ENCODE measurements around the gene NIT2. TPM values are rescaled to one million over a fixed set of nuclear protein-coding genes. Genes with fewer than 3 reads are reported as not detected.
"Not testable (repeated sequence)": the region's sequence is repeated elsewhere in the genome, so short reads cannot be mapped to it uniquely, and the experiment has no call there.

NIT2 gene
- total RNA-seq, 2 experiments from 2014 or later = 59.1 to 70.8 TPM

- peaks cover 16% of the 10 kb centered on the region for H3K36me3 Mint-ChIP-seq (ENCODE audit: low read depth)
- intact Hi-C loops (cut with DNase I, micrococcal nuclease) = loop anchor here in 1 of 2 experiments (10.0 kb wide), 1 partner anchor 1239 kb away; the partner anchor contains the start of gene PCNP
- POLR2A ChIA-PET = interaction anchor here (0.5 kb wide), 1 partner anchor 280 kb away, joined by 3 read pairs; no protein-coding TSS in a partner anchor
- not testable (repeated sequence) for DNase-seq; H3K27me3 Mint-ChIP-seq; ATAC-seq; H3K9me3 Mint-ChIP-seq (ENCODE audit: low read depth)
- peak overlapping the region; percentile 96 for H3K27ac Mint-ChIP-seq
- H3K4me3 Mint-ChIP-seq = peak overlapping the region; percentile 92
- peaks cover 24% of the 10 kb centered on the region for H3K4me1 Mint-ChIP-seq
- CTCF ChIA-PET = interaction anchor here (0.8 to 1.6 kb wide), 2 partner anchors 18 to 407 kb away, joined by 4 to 7 read pairs; no protein-coding TSS in a partner anchor
Measured at GRCh38 chr3:100336229-100336628, 1.7 kb downstream of the NIT2 start.

- H3K9me3 Mint-ChIP-seq (ENCODE audit: low read depth) = no peaks in the 10 kb centered on the region
Measured at GRCh38 chr3:100338911-100339310, 4.4 kb downstream of the NIT2 start.

GRCh38 chr3:100339786-100340185 lies 5.2 kb downstream of the NIT2 start:
- H3K4me1 Mint-ChIP-seq = peaks cover 24% of the 10 kb centered on the region
- CTCF ChIA-PET = no interaction called here
- intact Hi-C loops (cut with DNase I, micrococcal nuclease) = loop anchor here in 1 of 2 experiments (10.0 kb wide), 1 partner anchor 1235 kb away; the partner anchor contains the start of gene PCNP
- no peaks in the 10 kb centered on the region for H3K9me3 Mint-ChIP-seq (ENCODE audit: low read depth)
- H3K36me3 Mint-ChIP-seq (ENCODE audit: low read depth) = peaks cover 39% of the 10 kb centered on the region
- H3K27me3 Mint-ChIP-seq = no peaks in the 10 kb centered on the region
- no peak overlapping the region for H3K4me3 Mint-ChIP-seq
- POLR2A ChIA-PET = no interaction called here
- DNase-seq (no peak), ATAC-seq (no peak)
- H3K27ac Mint-ChIP-seq = no peak overlapping the region

More at GRCh38 chr3:100338911-100339310, 4.4 kb downstream of the NIT2 start:
- Mint-ChIP-seq H3K4me3 (no peak overlapping the region), H3K27me3 (no peaks in the 10 kb centered on the region), H3K36me3 (ENCODE audit: low read depth) (peaks cover 36% of the 10 kb centered on the region), H3K4me1 (peaks cover 28% of the 10 kb centered on the region), H3K27ac (no peak overlapping the region)
- ATAC-seq (no peak), DNase-seq (no peak)
- intact Hi-C loops (cut with DNase I, micrococcal nuclease) = loop anchor here in 1 of 2 experiments (10.0 kb wide), 1 partner anchor 1236 kb away; the partner anchor contains the start of gene PCNP
- CTCF ChIA-PET = interaction anchor here (0.6 kb wide), 2 partner anchors 948 to 1259 kb away, joined by 3 read pairs; no protein-coding TSS in a partner anchor
- POLR2A ChIA-PET = interaction anchor here (0.7 kb wide), 1 partner anchor 1043 kb away, joined by 3 read pairs; no protein-coding TSS in a partner anchor

- H3K4me1 Mint-ChIP-seq = peaks cover 18% of the 10 kb centered on the region
- no peaks in the 10 kb centered on the region for H3K9me3 Mint-ChIP-seq (ENCODE audit: low read depth)
- H3K27me3 Mint-ChIP-seq = no peaks in the 10 kb centered on the region
- H3K27ac Mint-ChIP-seq = no peak overlapping the region
- POLR2A ChIA-PET = no interaction called here
- H3K36me3 Mint-ChIP-seq (ENCODE audit: low read depth) = peaks cover 40% of the 10 kb centered on the region
- DNase-seq = no peak
- H3K4me3 Mint-ChIP-seq = no peak overlapping the region
- ATAC-seq = no peak
- intact Hi-C loops (cut with DNase I, micrococcal nuclease) = no loop called here
- CTCF ChIA-PET = interaction anchor here (0.6 kb wide), 1 partner anchor 74 kb away, joined by 3 read pairs; no protein-coding TSS in a partner anchor
Measured at GRCh38 chr3:100340527-100340926, 6.0 kb downstream of the NIT2 start.

- Mint-ChIP-seq H3K4me1 (no peaks in the 10 kb centered on the region), H3K9me3 (ENCODE audit: low read depth) (no peaks in the 10 kb centered on the region), H3K27me3 (no peaks in the 10 kb centered on the region), H3K4me3 (no peak overlapping the region), H3K36me3 (ENCODE audit: low read depth) (peaks cover 72% of the 10 kb centered on the region), H3K27ac (no peak overlapping the region)
- ChIA-PET POLR2A (no interaction called here), CTCF (interaction anchor here (1.3 kb wide), 1 partner anchor 26 kb away, joined by 4 read pairs; no protein-coding TSS in a partner anchor)
- no peak for DNase-seq
- ATAC-seq = no peak
- intact Hi-C loops (cut with DNase I, micrococcal nuclease) = no loop called here
Measured at GRCh38 chr3:100348727-100349126, 14.2 kb downstream of the NIT2 start.

GRCh38 chr3:100351770-100352169 lies 17.2 kb downstream of the NIT2 start:
- H3K36me3 Mint-ChIP-seq (ENCODE audit: low read depth) = peaks cover 61% of the 10 kb centered on the region
- DNase-seq; intact Hi-C loops (cut with DNase I, micrococcal nuclease); H3K27me3 Mint-ChIP-seq; H3K4me3 Mint-ChIP-seq; ATAC-seq; CTCF ChIA-PET; H3K9me3 Mint-ChIP-seq (ENCODE audit: low read depth); H3K27ac Mint-ChIP-seq; POLR2A ChIA-PET; H3K4me1 Mint-ChIP-seq: not testable (repeated sequence)

GRCh38 chr3:100352296-100353231 lies 18.0 kb downstream of the NIT2 start:
- H3K4me3 Mint-ChIP-seq = no peak overlapping the region
- CTCF ChIA-PET = no interaction called here
- DNase-seq (no peak), ATAC-seq (no peak)
- intact Hi-C loops (cut with DNase I, micrococcal nuclease) = no loop called here
- H3K27ac Mint-ChIP-seq = no peak overlapping the region
- POLR2A ChIA-PET = no interaction called here
- no peaks in the 10 kb centered on the region for H3K9me3 Mint-ChIP-seq (ENCODE audit: low read depth)
- H3K4me1 Mint-ChIP-seq = no peaks in the 10 kb centered on the region
- H3K36me3 Mint-ChIP-seq (ENCODE audit: low read depth) = peaks cover 55% of the 10 kb centered on the region
- no peaks in the 10 kb centered on the region for H3K27me3 Mint-ChIP-seq

- CTCF ChIA-PET = interaction anchor here (0.6 to 1.6 kb wide), 5 partner anchors 12 to 257 kb away, joined by 3 to 5 read pairs (median 3); no protein-coding TSS in a partner anchor
- Mint-ChIP-seq H3K4me3 (no peak overlapping the region), H3K27ac (no peak overlapping the region), H3K4me1 (no peaks in the 10 kb centered on the region), H3K9me3 (ENCODE audit: low read depth) (no peaks in the 10 kb centered on the region), H3K27me3 (no peaks in the 10 kb centered on the region), H3K36me3 (ENCODE audit: low read depth) (peaks cover 49% of the 10 kb centered on the region)
- DNase-seq = no peak
- POLR2A ChIA-PET = interaction anchor here (0.9 to 1.1 kb wide), 2 partner anchors 12 to 47 kb away, joined by 3 to 4 read pairs; partner anchors contain the start of genes LNP1 and TOMM70
- intact Hi-C loops (cut with DNase I, micrococcal nuclease) = no loop called here
- no peak for ATAC-seq
Measured at GRCh38 chr3:100354850-100355249, 20.3 kb downstream of the NIT2 start.

GRCh38 chr3:100358413-100358812 lies 23.9 kb downstream of the NIT2 start:
- POLR2A ChIA-PET = interaction anchor here (1.1 kb wide), 1 partner anchor 29 kb away, joined by 4 read pairs; no protein-coding TSS in a partner anchor
- H3K4me1 Mint-ChIP-seq = no peaks in the 10 kb centered on the region
- peaks cover 51% of the 10 kb centered on the region for H3K36me3 Mint-ChIP-seq (ENCODE audit: low read depth)
- intact Hi-C loops (cut with DNase I, micrococcal nuclease) = no loop called here
- no peaks in the 10 kb centered on the region for H3K27me3 Mint-ChIP-seq
- no peak for ATAC-seq
- H3K4me3 Mint-ChIP-seq = no peak overlapping the region
- H3K27ac Mint-ChIP-seq = no peak overlapping the region
- CTCF ChIA-PET = no interaction called here
- no peaks in the 10 kb centered on the region for H3K9me3 Mint-ChIP-seq (ENCODE audit: low read depth)
- DNase-seq = no peak

GRCh38 chr3:100359035-100359434 lies 24.5 kb downstream of the NIT2 start:
- no peaks in the 10 kb centered on the region for H3K9me3 Mint-ChIP-seq (ENCODE audit: low read depth)
- H3K27ac Mint-ChIP-seq = no peak overlapping the region
- H3K36me3 Mint-ChIP-seq (ENCODE audit: low read depth) = peaks cover 53% of the 10 kb centered on the region
- intact Hi-C loops (cut with DNase I, micrococcal nuclease) = no loop called here
- POLR2A ChIA-PET = interaction anchor here (1.1 kb wide), 1 partner anchor 30 kb away, joined by 4 read pairs; no protein-coding TSS in a partner anchor
- H3K4me1 Mint-ChIP-seq = no peaks in the 10 kb centered on the region
- DNase-seq (no peak), ATAC-seq (no peak)
- CTCF ChIA-PET = interaction anchor here (1.1 to 1.3 kb wide), 3 partner anchors 22 to 44 kb away, joined by 3 read pairs; partner anchors contain the start of gene NIT2
- no peak overlapping the region for H3K4me3 Mint-ChIP-seq
- no peaks in the 10 kb centered on the region for H3K27me3 Mint-ChIP-seq

- ChIA-PET CTCF (interaction anchor here (0.7 to 1.5 kb wide), 2 partner anchors 9 to 26 kb away, joined by 3 to 4 read pairs; no protein-coding TSS in a partner anchor), POLR2A (interaction anchor here (0.5 kb wide), 1 partner anchor 11 kb away, joined by 3 read pairs; no protein-coding TSS in a partner anchor)
- H3K4me3 Mint-ChIP-seq = no peak overlapping the region
- H3K36me3 Mint-ChIP-seq (ENCODE audit: low read depth) = peaks cover 57% of the 10 kb centered on the region
- H3K9me3 Mint-ChIP-seq (ENCODE audit: low read depth) = no peaks in the 10 kb centered on the region
- ATAC-seq (no peak), DNase-seq (no peak)
- H3K27me3 Mint-ChIP-seq = no peaks in the 10 kb centered on the region
- H3K27ac Mint-ChIP-seq = no peak overlapping the region
- intact Hi-C loops (cut with DNase I, micrococcal nuclease) = no loop called here
- H3K4me1 Mint-ChIP-seq = no peaks in the 10 kb centered on the region
Measured at GRCh38 chr3:100360757-100361496, 26.4 kb downstream of the NIT2 start.

All from activated CD4-positive, alpha-beta T cell treated with anti-CD3 and anti-CD28 coated beads for 36 hours (primary cell).